ENCODE results near the gene GLIPR1L2.
A peak's percentile ranks its signal among the peaks of the same experiment; 100 is the strongest.

Gene GLIPR1L2

GRCh38 chr12:75480469-75480949, 89.6 kb downstream of the GLIPR1L2 start, which contains the start of gene GLIPR1:
TSS of gene GLIPR1 (plus strand) at chr12:75480755. CDS start at chr12:75480881, 126 bp downstream.
- peaks cover 21% of the 10 kb centered on the region for H3F3A ChIP-seq (ENCODE audit: insufficient read depth)
- peak within 1 kb of the TSS; percentile 71 for H3K4me2 ChIP-seq (ENCODE audit: low read depth, low read length, poor library complexity, severe bottlenecking)
- H3K27ac ChIP-seq (ENCODE audit: low read depth, low read length): peak within 1 kb of the TSS; percentile 64
- H3K79me2 ChIP-seq (ENCODE audit: insufficient read depth, low read length): no peaks in the 10 kb centered on the region; the same call in 1 of the 2 replicates
- peak within 1 kb of the TSS; percentile 48 for H2AFZ ChIP-seq (ENCODE audit: low read depth, low read length, severe bottlenecking)
- H4K20me1 ChIP-seq (ENCODE audit: low read depth, low read length): no peaks in the 10 kb centered on the region
- H3K9ac ChIP-seq (ENCODE audit: low read length): peak within 1 kb of the TSS; percentile 52
- no peaks in the 10 kb centered on the region for H3K9me2 ChIP-seq (replicated peaks; ENCODE audit: insufficient read depth, low read length)
- no peaks in the 10 kb centered on the region for H3K9me3 ChIP-seq (ENCODE audit: insufficient read depth, low read length)
- TF ChIP-seq, protein P1, sequence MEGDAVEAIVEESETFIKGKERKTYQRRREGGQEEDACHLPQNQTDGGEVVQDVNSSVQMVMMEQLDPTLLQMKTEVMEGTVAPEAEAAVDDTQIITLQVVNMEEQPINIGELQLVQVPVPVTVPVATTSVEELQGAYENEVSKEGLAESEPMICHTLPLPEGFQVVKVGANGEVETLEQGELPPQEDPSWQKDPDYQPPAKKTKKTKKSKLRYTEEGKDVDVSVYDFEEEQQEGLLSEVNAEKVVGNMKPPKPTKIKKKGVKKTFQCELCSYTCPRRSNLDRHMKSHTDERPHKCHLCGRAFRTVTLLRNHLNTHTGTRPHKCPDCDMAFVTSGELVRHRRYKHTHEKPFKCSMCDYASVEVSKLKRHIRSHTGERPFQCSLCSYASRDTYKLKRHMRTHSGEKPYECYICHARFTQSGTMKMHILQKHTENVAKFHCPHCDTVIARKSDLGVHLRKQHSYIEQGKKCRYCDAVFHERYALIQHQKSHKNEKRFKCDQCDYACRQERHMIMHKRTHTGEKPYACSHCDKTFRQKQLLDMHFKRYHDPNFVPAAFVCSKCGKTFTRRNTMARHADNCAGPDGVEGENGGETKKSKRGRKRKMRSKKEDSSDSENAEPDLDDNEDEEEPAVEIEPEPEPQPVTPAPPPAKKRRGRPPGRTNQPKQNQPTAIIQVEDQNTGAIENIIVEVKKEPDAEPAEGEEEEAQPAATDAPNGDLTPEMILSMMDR (IDR thresholded peaks at IDR 0.05; ENCODE audit: insufficient read depth, low read length, poor library complexity, severe bottlenecking): no peak
- TF ChIP-seq EZH2phosphoT487 (conservative IDR thresholded peaks at IDR 0.05; ENCODE audit: low read length): no peak
- peak within 1 kb of the TSS; percentile 56 for H3K4me3 ChIP-seq (ENCODE audit: insufficient read depth, low read length, poor library complexity, severe bottlenecking)
- H3K36me3 ChIP-seq (ENCODE audit: low read length): no peaks in the 10 kb centered on the region
- no peaks in the 10 kb centered on the region for H3K27me3 ChIP-seq (ENCODE audit: low read length)

DNA sequence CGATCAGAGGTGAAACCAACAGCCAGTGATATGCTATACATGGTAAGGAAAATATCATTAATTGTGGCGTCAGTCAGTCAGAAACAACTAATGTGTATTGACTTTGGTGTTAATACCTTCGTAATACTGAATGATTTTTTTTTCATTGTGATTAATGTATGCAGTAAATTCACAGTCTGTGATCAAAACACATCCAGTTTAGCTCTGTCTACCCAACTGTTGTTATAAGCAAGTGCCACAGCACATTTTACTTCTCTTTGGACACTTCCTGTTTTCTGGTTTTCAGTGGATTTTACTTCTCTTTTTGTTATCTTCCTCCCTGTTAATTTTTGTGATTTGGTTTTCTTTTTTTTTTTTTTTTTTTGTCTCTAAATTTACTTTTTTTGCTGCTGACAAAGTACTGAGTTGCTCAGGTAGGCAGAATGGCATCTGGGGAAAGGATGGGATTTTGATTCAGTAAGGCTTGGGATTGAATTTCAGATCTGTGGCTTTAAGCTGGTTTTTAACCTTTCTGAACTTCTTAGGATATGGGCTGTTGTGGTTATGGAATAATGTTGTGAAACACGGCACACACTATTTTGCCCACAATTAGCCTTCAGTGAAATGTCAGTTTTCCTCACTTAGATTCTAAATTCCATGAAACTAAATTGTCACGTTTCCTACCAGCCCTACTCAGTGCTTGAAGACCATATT, 90.3 kb downstream of the GLIPR1L2 start:
- TF ChIP-seq EZH2phosphoT487 (conservative IDR thresholded peaks at IDR 0.05; ENCODE audit: low read length): no peak
- TF ChIP-seq, protein P1 (IDR thresholded peaks at IDR 0.05; ENCODE audit: insufficient read depth, low read length, poor library complexity, severe bottlenecking): no peak
- H2AFZ ChIP-seq (ENCODE audit: low read depth, low read length, severe bottlenecking): peak overlapping the region; percentile 48
- peak overlapping the region; percentile 52 for H3K9ac ChIP-seq (ENCODE audit: low read length)

GRCh38 chr12:75481774-75482173, 90.9 kb downstream of the GLIPR1L2 start:
- Histone ChIP-seq H3K9me2 (replicated peaks; ENCODE audit: insufficient read depth, low read length) (no peaks in the 10 kb centered on the region), H3K4me3 (ENCODE audit: insufficient read depth, low read length, poor library complexity, severe bottlenecking) (peak overlapping the region; percentile 56), H3K9ac (ENCODE audit: low read length) (peak overlapping the region; percentile 52)

More for the DNA sequence above, 90.3 kb downstream of the GLIPR1L2 start:
- no peaks in the 10 kb centered on the region; the same call in 1 of the 2 replicates for H3K79me2 ChIP-seq (ENCODE audit: insufficient read depth, low read length)
- no peaks in the 10 kb centered on the region for H3K27me3 ChIP-seq (ENCODE audit: low read length)
- no peaks in the 10 kb centered on the region for H3K36me3 ChIP-seq (ENCODE audit: low read length)
- H4K20me1 ChIP-seq (ENCODE audit: low read depth, low read length): no peaks in the 10 kb centered on the region
- peak overlapping the region; percentile 64 for H3K27ac ChIP-seq (ENCODE audit: low read depth, low read length)
- no peaks in the 10 kb centered on the region for H3K9me2 ChIP-seq (replicated peaks; ENCODE audit: insufficient read depth, low read length)
- no peaks in the 10 kb centered on the region for H3K9me3 ChIP-seq (ENCODE audit: insufficient read depth, low read length)
- H3K4me2 ChIP-seq (ENCODE audit: low read depth, low read length, poor library complexity, severe bottlenecking): peak overlapping the region; percentile 71
- peaks cover 27% of the 10 kb centered on the region for H3F3A ChIP-seq (ENCODE audit: insufficient read depth)
- H3K4me3 ChIP-seq (ENCODE audit: insufficient read depth, low read length, poor library complexity, severe bottlenecking): peak overlapping the region; percentile 56

More at GRCh38 chr12:75481774-75482173, 90.9 kb downstream of the GLIPR1L2 start:
- H3K79me2 ChIP-seq (ENCODE audit: insufficient read depth, low read length): no peaks in the 10 kb centered on the region; the same call in 1 of the 2 replicates
- H3K4me2 ChIP-seq (ENCODE audit: low read depth, low read length, poor library complexity, severe bottlenecking): peak overlapping the region; percentile 71
- peak overlapping the region; percentile 5 for H2AFZ ChIP-seq (ENCODE audit: low read depth, low read length, severe bottlenecking)
- no peak for TF ChIP-seq EZH2phosphoT487 (conservative IDR thresholded peaks at IDR 0.05; ENCODE audit: low read length)
- TF ChIP-seq, protein P1 (IDR thresholded peaks at IDR 0.05; ENCODE audit: insufficient read depth, low read length, poor library complexity, severe bottlenecking): no peak
- H3F3A ChIP-seq (ENCODE audit: insufficient read depth): peaks cover 28% of the 10 kb centered on the region
- H3K27me3 ChIP-seq (ENCODE audit: low read length): no peaks in the 10 kb centered on the region
- H4K20me1 ChIP-seq (ENCODE audit: low read depth, low read length): no peaks in the 10 kb centered on the region
- no peaks in the 10 kb centered on the region for H3K36me3 ChIP-seq (ENCODE audit: low read length)
- peak overlapping the region; percentile 64 for H3K27ac ChIP-seq (ENCODE audit: low read depth, low read length)
- H3K9me3 ChIP-seq (ENCODE audit: insufficient read depth, low read length): no peaks in the 10 kb centered on the region
